CD8-positive, alpha-beta memory T cell (primary cell): Measurements from ENCODE around the gene AIMP2. TPM values are rescaled to one million over a fixed set of nuclear protein-coding genes. Genes with fewer than 3 reads are reported as not detected.
A peak's percentile ranks its signal among the peaks of the same experiment; 100 is the strongest.

Source experiments
- CTCF ChIA-PET: fragments of 350-600 bp; sonication (Branson Sonifier 250); formaldehyde crosslinking; loops from one replicate; lab custom pipeline; 2021; ENCODE audit warnings: antibody characterized with exemption; lab: Charles Lee
- POLR2A ChIA-PET: fragments of 350-600 bp; sonication (Branson Sonifier 250); formaldehyde crosslinking; loops from one replicate; lab custom pipeline; 2021; ENCODE audit warnings: antibody characterized with exemption; lab: Charles Lee
- DNase-seq, 5 donors: peaks; one replicate each; pipeline versions ENCODE4 v3.0.0 to v3.0.0-alpha.2; 2020 to 2022; ENCODE audit warnings: mixed read lengths in 1 of 5
- H3K27ac ChIP-seq: one replicate; pipeline ENCODE4 v1.7.0; 2013; ENCODE audit warnings: low read depth, mild to moderate bottlenecking, low read length, moderate library complexity
- H3K27me3 ChIP-seq: 2 replicates; pipeline ENCODE4 v1.7.0; 2013; ENCODE audit warnings: low read length, mild to moderate bottlenecking; ENCODE audit not compliant: insufficient read depth, poor library complexity, severe bottlenecking
- H3K36me3 ChIP-seq: 2 replicates; pipeline ENCODE4 v1.7.0; 2013; ENCODE audit warnings: mild to moderate bottlenecking, low read length, moderate library complexity; ENCODE audit not compliant: insufficient read depth
- H3K4me1 ChIP-seq: 2 replicates; pipeline ENCODE4 v1.7.0; 2013; ENCODE audit warnings: mild to moderate bottlenecking, low read length, moderate library complexity; ENCODE audit not compliant: insufficient read depth
- H3K4me3 ChIP-seq: 2 replicates; pipeline ENCODE4 v1.7.0; 2013; ENCODE audit warnings: mild to moderate bottlenecking, low read length
- H3K9me3 ChIP-seq: 2 replicates; pipeline ENCODE4 v1.7.0; 2013; ENCODE audit warnings: mild to moderate bottlenecking, low read length
- H3K27ac Mint-ChIP-seq, 8 donors: one replicate each; pipeline ENCODE4 v1.8.0; 2020 to 2021; ENCODE audit warnings: mixed read lengths in 8 of 8, mild to moderate bottlenecking in 6 of 8, inconsistent platforms in 3 of 8, moderate library complexity in 3 of 8
- H3K27me3 Mint-ChIP-seq, 2 donors: one replicate each; pipeline ENCODE4 v1.8.0; 2020 to 2021; ENCODE audit warnings: mixed read lengths in 2 of 2, mild to moderate bottlenecking in 1 of 2, moderate library complexity in 1 of 2
- H3K36me3 Mint-ChIP-seq, 3 donors: one replicate each; pipeline ENCODE4 v1.8.0; 2020 to 2021; ENCODE audit warnings: mixed read lengths in 3 of 3, inconsistent platforms in 1 of 3, mild to moderate bottlenecking in 1 of 3
- H3K4me1 Mint-ChIP-seq, 3 donors: one replicate each; pipeline ENCODE4 v1.8.0; 2020 to 2021; ENCODE audit warnings: mixed read lengths in 3 of 3, inconsistent platforms in 1 of 3, mild to moderate bottlenecking in 1 of 3
- H3K4me3 Mint-ChIP-seq, 7 donors: one replicate each; pipeline ENCODE4 v1.8.0; 2020 to 2021; ENCODE audit warnings: mixed read lengths in 7 of 7, mild to moderate bottlenecking in 6 of 7, moderate library complexity in 4 of 7, inconsistent platforms in 2 of 7
- H3K9me3 Mint-ChIP-seq, 5 donors: one replicate each; pipeline ENCODE4 v1.8.0; 2020 to 2022; ENCODE audit warnings: mixed read lengths in 5 of 5, mild to moderate bottlenecking in 3 of 5, moderate library complexity in 2 of 5, inconsistent platforms in 1 of 5
- polyA plus RNA-seq: library from polyadenylated mRNA; unstranded; fragments of 300-500 nt; fragmentation: Illumina TruSeq; gene quantifications from one replicate; pipeline ENCODE4 v1.2.3, GENCODE V29; 2021
- total RNA-seq, 2 experiments: library from RNA; stranded (reverse); gene quantifications; one replicate each; pipeline ENCODE4 v1.2.3, GENCODE V29; 2021

Gene AIMP2
- total and polyA plus RNA-seq, 3 experiments from 2014 or later: 22.4 to 82.5 (median 80.0) TPM

- peaks cover 11% of the 10 kb centered on the region for H3K36me3 ChIP-seq
- Mint-ChIP-seq H3K27ac (peak overlapping the region in 1 of 8 donors; percentile 46), H3K27me3 (no peaks in the 10 kb centered on the region), H3K36me3 (peaks cover 12 to 80% (median 17%) of the 10 kb centered on the region in 3 donors), H3K9me3 (no peaks in the 10 kb centered on the region), H3K4me3 (no peak overlapping the region), H3K4me1 (peaks cover 40 to 45% (median 42%) of the 10 kb centered on the region in 3 donors)
- no peaks in the 10 kb centered on the region for H3K27me3 ChIP-seq
- ChIA-PET CTCF (interaction anchor here (0.5 to 1.5 kb wide), 2 partner anchors 78 to 107 kb away, joined by 3 read pairs; no protein-coding TSS in a partner anchor), POLR2A (no interaction called here)
- peaks cover 26% of the 10 kb centered on the region for H3K4me1 ChIP-seq
- no peak overlapping the region for H3K27ac ChIP-seq
- no peaks in the 10 kb centered on the region for H3K9me3 ChIP-seq
- no peak for DNase-seq
- H3K4me3 ChIP-seq: no peak overlapping the region
These were observed 19.5 kb downstream of the AIMP2 start for GRCh38 chr7:6028563-6028962.

DNA sequence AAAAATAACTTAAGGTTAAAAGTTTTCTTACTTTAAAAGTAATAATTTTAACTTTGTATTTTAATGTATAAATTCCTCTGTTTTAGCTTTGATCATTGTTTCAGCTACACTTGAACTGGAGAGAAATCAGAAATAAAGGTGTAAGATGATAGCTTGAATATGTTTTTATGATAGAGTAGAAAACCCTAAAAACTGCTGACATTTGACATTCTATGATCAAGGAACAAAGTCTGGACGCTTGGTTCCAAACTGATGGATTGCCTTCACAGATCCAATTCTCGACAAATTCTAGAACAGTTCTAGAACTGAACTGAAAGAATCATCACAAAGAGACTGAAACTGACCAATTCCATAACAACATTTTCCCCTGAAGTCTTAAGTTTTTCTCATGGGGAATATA lies 21.9 kb downstream of the AIMP2 start, which contains the start of gene ANKRD61:
TSS of gene ANKRD61 (plus strand) at position 389 of the 400 bp plus-strand sequence. CDS start at position 389, 0 bp downstream.
- peaks cover 17% of the 10 kb centered on the region for H3K4me1 ChIP-seq
- CTCF ChIA-PET: interaction anchor here (1.2 kb wide), 1 partner anchor 9 kb away, joined by 3 read pairs; no protein-coding TSS in a partner anchor
- H3K4me1 Mint-ChIP-seq: peaks cover 41 to 45% (median 44%) of the 10 kb centered on the region in 3 donors
- peak within 1 kb of the TSS in 4 of 7 donors; percentile 11 to 51 (median 40) for H3K4me3 Mint-ChIP-seq
- POLR2A ChIA-PET: no interaction called here
- H3K4me3 ChIP-seq: no peak within 1 kb of the TSS
- H3K27ac ChIP-seq: no peak within 1 kb of the TSS
- no peaks in the 10 kb centered on the region for H3K27me3 Mint-ChIP-seq
- H3K9me3 Mint-ChIP-seq: no peaks in the 10 kb centered on the region
- peak within 1 kb of the TSS; percentile 20 to 96 (median 60) for H3K27ac Mint-ChIP-seq
- DNase-seq: no peak
- no peaks in the 10 kb centered on the region for H3K9me3 ChIP-seq
- H3K36me3 ChIP-seq: peaks cover 11% of the 10 kb centered on the region
- H3K27me3 ChIP-seq: no peaks in the 10 kb centered on the region
- peaks cover 12 to 78% (median 21%) of the 10 kb centered on the region in 3 donors for H3K36me3 Mint-ChIP-seq

DNA sequence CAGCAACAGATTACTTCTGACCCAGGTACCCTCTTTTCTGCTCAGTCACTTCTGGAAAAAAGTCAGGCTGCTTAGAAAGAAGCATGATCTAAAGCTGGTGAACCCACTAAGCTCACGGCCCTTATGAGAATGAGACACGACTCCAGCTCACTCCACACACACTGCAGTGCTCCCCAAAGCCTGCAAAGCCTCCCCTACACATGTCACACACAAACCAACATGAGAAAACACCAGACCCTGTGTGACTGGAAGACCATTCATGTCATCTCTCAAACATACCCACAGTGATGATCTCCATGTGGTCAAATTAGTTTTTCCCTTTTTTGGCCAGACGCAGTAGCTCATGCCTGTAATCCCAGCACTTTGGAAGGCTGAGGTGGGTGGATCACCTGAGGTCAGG lies 22.5 kb downstream of the AIMP2 start:
- H3K27ac Mint-ChIP-seq: peak overlapping the region in 6 of 8 donors; percentile 46 to 96 (median 72)
- peaks cover 36 to 40% (median 38%) of the 10 kb centered on the region in 3 donors for H3K4me1 Mint-ChIP-seq
- H3K9me3 Mint-ChIP-seq: no peaks in the 10 kb centered on the region
- H3K27me3 Mint-ChIP-seq: no peaks in the 10 kb centered on the region
- Histone ChIP-seq H3K9me3 (no peaks in the 10 kb centered on the region), H3K27ac (no peak overlapping the region), H3K4me3 (no peak overlapping the region), H3K27me3 (no peaks in the 10 kb centered on the region), H3K4me1 (peaks cover 12% of the 10 kb centered on the region), H3K36me3 (peaks cover 11% of the 10 kb centered on the region)
- CTCF ChIA-PET: interaction anchor here (1.2 kb wide), 1 partner anchor 9 kb away, joined by 3 read pairs; no protein-coding TSS in a partner anchor
- H3K36me3 Mint-ChIP-seq: peaks cover 12 to 79% (median 18%) of the 10 kb centered on the region in 3 donors
- H3K4me3 Mint-ChIP-seq: peak overlapping the region in 4 of 7 donors; percentile 11 to 51 (median 36)
- POLR2A ChIA-PET: no interaction called here
- no peak for DNase-seq

GRCh38 chr7:6032167-6032566 lies 23.1 kb downstream of the AIMP2 start:
- H3K27me3 Mint-ChIP-seq: no peaks in the 10 kb centered on the region
- H3K4me3 Mint-ChIP-seq: peak overlapping the region in 2 of 7 donors; percentile 35 to 51
- Histone ChIP-seq H3K4me3 (no peak overlapping the region), H3K36me3 (peaks cover 14% of the 10 kb centered on the region), H3K9me3 (no peaks in the 10 kb centered on the region), H3K27ac (no peak overlapping the region), H3K4me1 (peaks cover 6% of the 10 kb centered on the region), H3K27me3 (no peaks in the 10 kb centered on the region)
- H3K27ac Mint-ChIP-seq: peak overlapping the region in 5 of 8 donors; percentile 17 to 70 (median 51)
- peaks cover 30 to 34% (median 32%) of the 10 kb centered on the region in 3 donors for H3K4me1 Mint-ChIP-seq
- H3K9me3 Mint-ChIP-seq: no peaks in the 10 kb centered on the region
- CTCF ChIA-PET: interaction anchor here (1.2 kb wide), 1 partner anchor 8 kb away, joined by 3 read pairs; no protein-coding TSS in a partner anchor
- POLR2A ChIA-PET: interaction anchor here (0.6 kb wide), 1 partner anchor 411 kb away, joined by 4 read pairs; no protein-coding TSS in a partner anchor
- peak in 1 of 5 donors; percentile 4 for DNase-seq
- peaks cover 12 to 78% (median 18%) of the 10 kb centered on the region in 3 donors for H3K36me3 Mint-ChIP-seq

DNA sequence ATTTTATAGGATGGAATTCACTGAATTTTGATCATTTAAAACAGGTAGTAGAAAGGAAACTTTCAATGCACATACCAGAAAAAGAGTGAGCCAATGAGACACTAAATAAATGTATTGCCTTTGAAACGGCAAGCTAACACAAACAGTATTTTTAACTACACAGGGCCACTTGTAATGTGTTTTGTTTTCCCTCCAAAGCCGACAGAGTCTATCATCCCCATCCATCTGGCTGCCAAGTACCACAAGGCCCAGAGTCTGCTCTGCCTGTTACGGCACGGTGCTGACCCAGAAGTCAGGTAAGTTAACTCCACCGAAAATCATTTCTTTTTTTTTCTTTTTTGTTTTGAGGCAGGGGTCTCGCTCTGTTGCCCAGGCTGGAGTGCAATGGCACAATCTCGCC lies 23.6 kb downstream of the AIMP2 start:
- Mint-ChIP-seq H3K36me3 (peaks cover 12 to 78% (median 16%) of the 10 kb centered on the region in 3 donors), H3K4me3 (peak overlapping the region in 2 of 7 donors; percentile 12 to 35), H3K27ac (peak overlapping the region in 7 of 8 donors; percentile 17 to 64 (median 40)), H3K4me1 (peaks cover 27 to 30% (median 28%) of the 10 kb centered on the region in 3 donors), H3K9me3 (no peaks in the 10 kb centered on the region), H3K27me3 (no peaks in the 10 kb centered on the region)
- DNase-seq: no peak
- no peaks in the 10 kb centered on the region for H3K9me3 ChIP-seq
- no peaks in the 10 kb centered on the region for H3K27me3 ChIP-seq
- H3K4me1 ChIP-seq: peaks cover 6% of the 10 kb centered on the region
- ChIA-PET POLR2A (interaction anchor here (0.6 kb wide), 1 partner anchor 411 kb away, joined by 4 read pairs; no protein-coding TSS in a partner anchor), CTCF (no interaction called here)
- H3K4me3 ChIP-seq: no peak overlapping the region
- H3K36me3 ChIP-seq: peaks cover 18% of the 10 kb centered on the region
- H3K27ac ChIP-seq: no peak overlapping the region

GRCh38 chr7:6035165-6035564 lies 26.1 kb downstream of the AIMP2 start:
- Histone ChIP-seq H3K27me3 (no peaks in the 10 kb centered on the region), H3K9me3 (no peaks in the 10 kb centered on the region), H3K27ac (no peak overlapping the region), H3K4me1 (peaks cover 6% of the 10 kb centered on the region), H3K36me3 (peaks cover 30% of the 10 kb centered on the region), H3K4me3 (no peak overlapping the region)
- H3K4me3 Mint-ChIP-seq: no peak overlapping the region
- H3K27ac Mint-ChIP-seq: peak overlapping the region in 1 of 8 donors; percentile 42
- peaks cover 25 to 28% (median 26%) of the 10 kb centered on the region in 3 donors for H3K4me1 Mint-ChIP-seq
- no peak for DNase-seq
- peaks cover 7 to 71% (median 18%) of the 10 kb centered on the region in 3 donors for H3K36me3 Mint-ChIP-seq
- H3K9me3 Mint-ChIP-seq: no peaks in the 10 kb centered on the region
- no peaks in the 10 kb centered on the region for H3K27me3 Mint-ChIP-seq
- ChIA-PET CTCF (no interaction called here), POLR2A (interaction anchor here (0.6 kb wide), 1 partner anchor 17 kb away, joined by 4 read pairs; no protein-coding TSS in a partner anchor)

DNA sequence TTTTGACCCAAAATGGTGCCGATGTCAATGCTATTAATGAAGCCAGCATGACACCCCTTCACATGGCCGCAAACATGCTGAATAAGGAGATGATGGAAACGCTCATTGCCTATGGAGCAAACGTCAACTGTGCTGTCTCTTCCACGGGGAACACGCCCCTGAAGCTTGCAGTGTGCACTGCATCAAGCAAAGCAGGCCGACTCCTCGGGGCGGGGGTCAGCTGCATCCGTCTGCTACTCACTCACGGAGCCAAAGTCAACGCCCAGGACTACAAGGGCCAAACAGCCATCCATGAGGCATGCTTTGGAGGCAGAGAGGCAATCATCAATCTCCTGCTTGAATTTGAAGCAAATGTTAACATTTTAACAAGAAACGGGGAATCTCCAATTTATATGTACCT lies 26.6 kb downstream of the AIMP2 start:
- Mint-ChIP-seq H3K4me3 (no peak overlapping the region), H3K27ac (no peak overlapping the region), H3K4me1 (peaks cover 25 to 26% (median 26%) of the 10 kb centered on the region in 3 donors), H3K9me3 (no peaks in the 10 kb centered on the region), H3K27me3 (no peaks in the 10 kb centered on the region), H3K36me3 (peaks cover 7 to 73% (median 18%) of the 10 kb centered on the region in 3 donors)
- ChIA-PET POLR2A (interaction anchor here (0.6 kb wide), 1 partner anchor 17 kb away, joined by 4 read pairs; no protein-coding TSS in a partner anchor), CTCF (no interaction called here)
- Histone ChIP-seq H3K27ac (no peak overlapping the region), H3K36me3 (peaks cover 32% of the 10 kb centered on the region), H3K4me1 (peaks cover 6% of the 10 kb centered on the region), H3K27me3 (no peaks in the 10 kb centered on the region), H3K4me3 (no peak overlapping the region), H3K9me3 (no peaks in the 10 kb centered on the region)
- no peak for DNase-seq

GRCh38 chr7:6049780-6050179 lies 40.7 kb downstream of the AIMP2 start:
- no peak overlapping the region for H3K4me3 Mint-ChIP-seq
- Histone ChIP-seq H3K4me3 (no peak overlapping the region), H3K9me3 (no peaks in the 10 kb centered on the region), H3K27me3 (no peaks in the 10 kb centered on the region), H3K4me1 (no peaks in the 10 kb centered on the region), H3K27ac (no peak overlapping the region), H3K36me3 (peaks cover 30% of the 10 kb centered on the region)
- POLR2A ChIA-PET: interaction anchor here (0.6 kb wide), 1 partner anchor 436 kb away, joined by 10 read pairs; no protein-coding TSS in a partner anchor
- H3K9me3 Mint-ChIP-seq: no peaks in the 10 kb centered on the region
- no peak for DNase-seq
- H3K36me3 Mint-ChIP-seq: peaks cover 0 to 57% (median under 1%) of the 10 kb centered on the region in 3 donors
- peaks cover 0 to 5% (median 2%) of the 10 kb centered on the region in 3 donors for H3K4me1 Mint-ChIP-seq
- no peak overlapping the region for H3K27ac Mint-ChIP-seq
- no peaks in the 10 kb centered on the region for H3K27me3 Mint-ChIP-seq
- CTCF ChIA-PET: no interaction called here
